HepG2 (cell line): Measurements from ENCODE around the gene CHRNA5. TPM values are rescaled to one million over a fixed set of nuclear protein-coding genes. Genes with fewer than 3 reads are reported as not detected.

Experiments
- ATAC-seq: fragments of 200-7000 bp; cut with Tn5 transposase; 3 replicates; pipeline ENCODE4 v1.9.1; 2020; ENCODE audit warnings: mild to moderate bottlenecking, moderate library complexity
- BruUV-seq: library from RNA; stranded (reverse); fragments of 400-500 nt; replicated peaks from 2 replicates; lab custom pipeline; 2021; lab: Mats Ljungman, UMichigan
- CTCF ChIA-PET: fragments of 300-600 bp; formaldehyde crosslinking; extraction: SDS; loops from one replicate; lab custom pipeline; 2021; ENCODE audit warnings: low total read pairs, inconsistent platforms, low intra/inter-chr PET ratio; lab: Yijun Ruan, JAX
- POLR2A ChIA-PET: fragments of 350-600 bp; sonication (Branson Sonifier 250); formaldehyde crosslinking; loops from one replicate; lab custom pipeline; 2020; ENCODE audit warnings: antibody characterized with exemption, inconsistent platforms; lab: Yijun Ruan, JAX
- DNase-seq: peaks from one replicate; pipeline ENCODE4 v3.0.0-alpha.2; 2015; ENCODE audit warnings: low spot score
- FAIRE-seq: peaks from 3 replicates; lab custom pipeline; 2011; peaks lifted over from hg19 to GRCh38; lab: Jason Lieb, UNC
- H2AFZ ChIP-seq: one replicate; pipeline ENCODE4 v1.6.1; 2011; ENCODE audit warnings: low read length, inconsistent platforms
- H3K27ac ChIP-seq: fragments of 300-600 bp; 3 replicates; pipeline ENCODE4 v1.8.0; 2011; ENCODE audit warnings: mixed run types, mild to moderate bottlenecking, mixed read lengths, low read length, inconsistent platforms; ENCODE audit not compliant: insufficient read depth; ENCODE audit errors: extremely low read length
- H3K27me3 ChIP-seq, 2 experiments: fragments of 200-600 bp in 1 of 2; 2 replicates in 1 of 2; 3 replicates in 1 of 2; pipeline versions ENCODE4 v1.6.0 to v1.8.0; 2011; ENCODE audit warnings: low read length in 2 of 2, mild to moderate bottlenecking in 2 of 2, moderate library complexity in 2 of 2, inconsistent platforms in 1 of 2; ENCODE audit not compliant: insufficient read depth in 2 of 2, control insufficient read depth in 1 of 2
- H3K36me3 ChIP-seq, 2 experiments: fragments of 200-600 bp in 1 of 2; replicated peaks in 1 of 2; 2 replicates in 1 of 2; 3 replicates in 1 of 2; pipeline versions ENCODE4 v1.5.1 to v1.8.0; 2011; ENCODE audit warnings: low read length in 2 of 2, inconsistent platforms in 1 of 2; ENCODE audit not compliant: insufficient read depth in 2 of 2, control insufficient read depth in 1 of 2
- H3K4me1 ChIP-seq: 2 replicates; pipeline ENCODE4 v1.5.1; 2012; ENCODE audit warnings: low read length, inconsistent platforms; ENCODE audit not compliant: insufficient read depth
- H3K4me2 ChIP-seq: 2 replicates; pipeline ENCODE4 v1.6.0; 2011; ENCODE audit warnings: low read depth, low read length, inconsistent platforms
- H3K4me3 ChIP-seq, 3 experiments: fragments of 200-600 bp in 1 of 3; sonication (generic), shearing (Covaris generic) in 1 of 3; replicated peaks in 1 of 3; 2 replicates each; pipeline ENCODE4 v1.5.1; 2011 to 2016; ENCODE audit warnings: low read length in 3 of 3, inconsistent platforms in 2 of 3, low read depth in 2 of 3, mild to moderate bottlenecking in 2 of 3, control low read depth in 1 of 3, mixed read lengths in 1 of 3; ENCODE audit not compliant: insufficient read depth in 1 of 3
- H3K79me2 ChIP-seq: one replicate; pipeline ENCODE4 v1.6.1; 2011; ENCODE audit warnings: low read length, inconsistent platforms; ENCODE audit not compliant: insufficient read depth
- H3K9ac ChIP-seq: 2 replicates; pipeline ENCODE4 v1.6.0; 2011; ENCODE audit warnings: mild to moderate bottlenecking, low read depth, low read length, inconsistent platforms; ENCODE audit not compliant: insufficient read depth
- H3K9me3 ChIP-seq: 2 replicates; pipeline ENCODE4 v1.5.1; 2012; ENCODE audit warnings: mild to moderate bottlenecking, low read length
- H4K20me1 ChIP-seq: 2 replicates; pipeline ENCODE4 v1.6.0; 2011; ENCODE audit warnings: inconsistent platforms, mild to moderate bottlenecking, low read length, moderate library complexity; ENCODE audit not compliant: insufficient read depth
- MZF1 ChIP-seq: sonication (generic); formaldehyde crosslinking; IDR thresholded peaks from 2 replicates; pipeline ENCODE4 v1.8.1; 2023; ENCODE audit warnings: mild to moderate bottlenecking, missing genetic modification reagents, borderline replicate concordance
- SRY ChIP-seq: sonication (generic); formaldehyde crosslinking; IDR thresholded peaks from 2 replicates; pipeline ENCODE4 v1.8.0; 2022; ENCODE audit warnings: mild to moderate bottlenecking, missing genetic modification reagents
- ZNF180 ChIP-seq: sonication (generic); formaldehyde crosslinking; IDR thresholded peaks from 2 replicates; pipeline ENCODE4 v1.4.0; 2020; ENCODE audit warnings: low read depth, missing genetic modification reagents, borderline replicate concordance
- ZNF614 ChIP-seq: IDR thresholded peaks from 2 replicates; pipeline ENCODE4 v1.6.1; 2018; ENCODE audit warnings: missing biosample characterization, missing genetic modification reagents, inconsistent platforms, borderline replicate concordance
- ZNF792 ChIP-seq: IDR thresholded peaks from 2 replicates; pipeline ENCODE4 v1.6.1; 2016
- WGBS: methylation state at CpG from one replicate; pipeline ENCODE4 v1.1.6; 2017; ENCODE audit warnings: low lambda C conversion rate; 5-methylcytosine and 5-hydroxymethylcytosine counted together
- in situ Hi-C: cut with HindIII; loops from 2 replicates; pipeline ENCODE4 v1.10.0; 2017; ENCODE audit warnings: low pct_unique_long_range_greater_than_20kb; ENCODE audit not compliant: extremely low pct_ligation_motif_present
- intact Hi-C: fragments of 100-400 bp; cut with micrococcal nuclease; formaldehyde crosslinking; loops from one replicate; pipeline ENCODE4 v1.10.0; 2022; ENCODE audit not compliant: unreplicated experiment
- polyA plus RNA-seq, 8 experiments: library from polyadenylated mRNA; depleted of rRNA in 3 of 8; stranded (reverse) in 7 of 8; unstranded in 1 of 8; fragments of >200 nt; fragmentation: Illumina TruSeq in 4 of 8; extraction: Trizol in 4 of 8; gene quantifications; 2 replicates each; pipeline versions ENCODE4 v1.2.1 to v1.2.3, GENCODE V29; 2011 to 2016; ENCODE audit warnings: low read depth in 4 of 8, missing spikeins in 1 of 8, mixed read lengths in 1 of 8; ENCODE audit not compliant: insufficient read depth in 1 of 8
- total RNA-seq, 5 experiments: library from RNA; depleted of rRNA; stranded (reverse); fragments of >200 nt; fragmentation: Illumina TruSeq; extraction: Trizol; gene quantifications; 2 replicates each; pipeline ENCODE4 v1.2.3, GENCODE V29; 2016; ENCODE audit warnings: low read depth in 1 of 5
- TF ChIP-seq, protein P1 (sequence below): sonication (generic); formaldehyde crosslinking; IDR thresholded peaks from 2 replicates; pipeline ENCODE4 v1.8.1; 2023; ENCODE audit warnings: mild to moderate bottlenecking, missing genetic modification reagents
- TF ChIP-seq, protein P2 (sequence below): sonication (generic); formaldehyde crosslinking; IDR thresholded peaks from 2 replicates; pipeline ENCODE4 v1.4.0; 2020; ENCODE audit warnings: missing genetic modification reagents
- TF ChIP-seq, protein P3 (sequence below): IDR thresholded peaks from 2 replicates; pipeline ENCODE4 v1.6.1; 2016; ENCODE audit warnings: missing compliant biosample characterization, missing genetic modification reagents, borderline replicate concordance

The CHRNA5 gene
- total and polyA plus RNA-seq, 2 of the 13 experiments (the other 11 are each of a cell fraction or from before 2014, with no cell fraction given), result 3.7 to 10.5 TPM

DNA sequence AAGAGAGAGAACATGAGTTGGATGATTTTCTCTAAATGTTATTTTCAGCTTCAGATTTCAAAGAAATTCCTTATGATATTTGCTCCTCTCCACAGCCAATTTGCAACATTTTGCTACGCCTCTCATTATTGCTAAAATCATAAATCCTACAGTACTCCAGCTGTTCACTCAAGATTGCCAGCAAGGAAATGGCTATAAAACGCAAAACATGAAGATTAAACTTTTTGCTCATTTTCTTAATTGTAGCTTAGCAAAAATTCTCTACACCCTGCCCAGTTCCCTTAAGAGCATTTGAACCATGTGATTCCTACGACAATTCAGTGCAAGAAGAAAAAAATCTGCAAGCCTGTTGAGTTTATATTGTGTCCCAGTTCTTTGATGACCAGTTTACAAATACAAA is 48.7 kb downstream of the CHRNA5 start:
- no TSS peak for BruUV-seq
- 15% methylated on average over 3 of the region's 3 CpGs for WGBS
- Histone ChIP-seq H3K4me1 (no peaks in the 10 kb centered on the region), H3K27ac (no peak overlapping the region), H3K36me3 (no peaks in the 10 kb centered on the region), H3K4me2 (no peak overlapping the region), H3K27me3 (peaks cover 0 to 4% of the 10 kb centered on the region in 2 experiments; a peak in 3 of 5 replicates), H3K4me3 (no peak overlapping the region), H2AFZ (no peak overlapping the region), H4K20me1 (no peaks in the 10 kb centered on the region), H3K9me3 (no peaks in the 10 kb centered on the region), H3K79me2 (no peaks in the 10 kb centered on the region), H3K9ac (no peak overlapping the region)
- in situ Hi-C loops, result no loop called here
- intact Hi-C loops, result no loop called here
- ChIA-PET POLR2A (no interaction called here), CTCF (no interaction called here)
- no peak for DNase-seq
- no peak for ATAC-seq
- TF ChIP-seq ZNF180 (CRISPR knock-in tag) (no peak), ZNF614 (CRISPR knock-in tag) (no peak), MZF1 (CRISPR knock-in tag) (no peak), ZNF792 (CRISPR knock-in tag) (no peak), SRY (no peak)
- TF ChIP-seq, protein P1, sequence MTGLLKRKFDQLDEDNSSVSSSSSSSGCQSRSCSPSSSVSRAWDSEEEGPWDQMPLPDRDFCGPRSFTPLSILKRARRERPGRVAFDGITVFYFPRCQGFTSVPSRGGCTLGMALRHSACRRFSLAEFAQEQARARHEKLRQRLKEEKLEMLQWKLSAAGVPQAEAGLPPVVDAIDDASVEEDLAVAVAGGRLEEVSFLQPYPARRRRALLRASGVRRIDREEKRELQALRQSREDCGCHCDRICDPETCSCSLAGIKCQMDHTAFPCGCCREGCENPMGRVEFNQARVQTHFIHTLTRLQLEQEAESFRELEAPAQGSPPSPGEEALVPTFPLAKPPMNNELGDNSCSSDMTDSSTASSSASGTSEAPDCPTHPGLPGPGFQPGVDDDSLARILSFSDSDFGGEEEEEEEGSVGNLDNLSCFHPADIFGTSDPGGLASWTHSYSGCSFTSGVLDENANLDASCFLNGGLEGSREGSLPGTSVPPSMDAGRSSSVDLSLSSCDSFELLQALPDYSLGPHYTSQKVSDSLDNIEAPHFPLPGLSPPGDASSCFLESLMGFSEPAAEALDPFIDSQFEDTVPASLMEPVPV (CRISPR knock-in tag), result no peak
- TF ChIP-seq, protein P2, sequence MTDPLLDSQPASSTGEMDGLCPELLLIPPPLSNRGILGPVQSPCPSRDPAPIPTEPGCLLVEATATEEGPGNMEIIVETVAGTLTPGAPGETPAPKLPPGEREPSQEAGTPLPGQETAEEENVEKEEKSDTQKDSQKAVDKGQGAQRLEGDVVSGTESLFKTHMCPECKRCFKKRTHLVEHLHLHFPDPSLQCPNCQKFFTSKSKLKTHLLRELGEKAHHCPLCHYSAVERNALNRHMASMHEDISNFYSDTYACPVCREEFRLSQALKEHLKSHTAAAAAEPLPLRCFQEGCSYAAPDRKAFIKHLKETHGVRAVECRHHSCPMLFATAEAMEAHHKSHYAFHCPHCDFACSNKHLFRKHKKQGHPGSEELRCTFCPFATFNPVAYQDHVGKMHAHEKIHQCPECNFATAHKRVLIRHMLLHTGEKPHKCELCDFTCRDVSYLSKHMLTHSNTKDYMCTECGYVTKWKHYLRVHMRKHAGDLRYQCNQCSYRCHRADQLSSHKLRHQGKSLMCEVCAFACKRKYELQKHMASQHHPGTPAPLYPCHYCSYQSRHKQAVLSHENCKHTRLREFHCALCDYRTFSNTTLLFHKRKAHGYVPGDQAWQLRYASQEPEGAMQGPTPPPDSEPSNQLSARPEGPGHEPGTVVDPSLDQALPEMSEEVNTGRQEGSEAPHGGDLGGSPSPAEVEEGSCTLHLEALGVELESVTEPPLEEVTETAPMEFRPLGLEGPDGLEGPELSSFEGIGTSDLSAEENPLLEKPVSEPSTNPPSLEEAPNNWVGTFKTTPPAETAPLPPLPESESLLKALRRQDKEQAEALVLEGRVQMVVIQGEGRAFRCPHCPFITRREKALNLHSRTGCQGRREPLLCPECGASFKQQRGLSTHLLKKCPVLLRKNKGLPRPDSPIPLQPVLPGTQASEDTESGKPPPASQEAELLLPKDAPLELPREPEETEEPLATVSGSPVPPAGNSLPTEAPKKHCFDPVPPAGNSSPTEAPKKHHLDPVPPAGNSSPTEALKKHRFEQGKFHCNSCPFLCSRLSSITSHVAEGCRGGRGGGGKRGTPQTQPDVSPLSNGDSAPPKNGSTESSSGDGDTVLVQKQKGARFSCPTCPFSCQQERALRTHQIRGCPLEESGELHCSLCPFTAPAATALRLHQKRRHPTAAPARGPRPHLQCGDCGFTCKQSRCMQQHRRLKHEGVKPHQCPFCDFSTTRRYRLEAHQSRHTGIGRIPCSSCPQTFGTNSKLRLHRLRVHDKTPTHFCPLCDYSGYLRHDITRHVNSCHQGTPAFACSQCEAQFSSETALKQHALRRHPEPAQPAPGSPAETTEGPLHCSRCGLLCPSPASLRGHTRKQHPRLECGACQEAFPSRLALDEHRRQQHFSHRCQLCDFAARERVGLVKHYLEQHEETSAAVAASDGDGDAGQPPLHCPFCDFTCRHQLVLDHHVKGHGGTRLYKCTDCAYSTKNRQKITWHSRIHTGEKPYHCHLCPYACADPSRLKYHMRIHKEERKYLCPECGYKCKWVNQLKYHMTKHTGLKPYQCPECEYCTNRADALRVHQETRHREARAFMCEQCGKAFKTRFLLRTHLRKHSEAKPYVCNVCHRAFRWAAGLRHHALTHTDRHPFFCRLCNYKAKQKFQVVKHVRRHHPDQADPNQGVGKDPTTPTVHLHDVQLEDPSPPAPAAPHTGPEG, result no peak
- TF ChIP-seq, protein P3, sequence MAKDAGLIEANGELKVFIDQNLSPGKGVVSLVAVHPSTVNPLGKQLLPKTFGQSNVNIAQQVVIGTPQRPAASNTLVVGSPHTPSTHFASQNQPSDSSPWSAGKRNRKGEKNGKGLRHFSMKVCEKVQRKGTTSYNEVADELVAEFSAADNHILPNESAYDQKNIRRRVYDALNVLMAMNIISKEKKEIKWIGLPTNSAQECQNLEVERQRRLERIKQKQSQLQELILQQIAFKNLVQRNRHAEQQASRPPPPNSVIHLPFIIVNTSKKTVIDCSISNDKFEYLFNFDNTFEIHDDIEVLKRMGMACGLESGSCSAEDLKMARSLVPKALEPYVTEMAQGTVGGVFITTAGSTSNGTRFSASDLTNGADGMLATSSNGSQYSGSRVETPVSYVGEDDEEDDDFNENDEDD (CRISPR knock-in tag), result no peak
- TF ChIP-seq, all 625 proteins: peak for 0
- FAIRE-seq, result no peak
